Neutrophil (primary cell): ENCODE data around the gene PRPF4.

ENCODE experiments used
- H3K27ac ChIP-seq: fragments of 200-600 bp; sonication (generic); 2 replicates; pipeline ENCODE4 v1.5.1; 2016; ENCODE audit warnings: mild to moderate bottlenecking, moderate library complexity
- H3K27me3 ChIP-seq: fragments of 200-600 bp; sonication (generic); 2 replicates; pipeline ENCODE4 v1.6.0; 2016; ENCODE audit warnings: mild to moderate bottlenecking
- H3K36me3 ChIP-seq: fragments of 200-600 bp; sonication (generic); 2 replicates; pipeline ENCODE4 v1.5.1; 2017
- H3K4me1 ChIP-seq, 2 experiments: fragments of 200-600 bp in 1 of 2; sonication (generic) in 1 of 2; 1 replicate in 1 of 2; 2 replicates in 1 of 2; pipeline versions ENCODE4 v1.5.1 to v1.6.1; 2013 to 2016; ENCODE audit warnings: low read depth in 1 of 2, low read length in 1 of 2, mild to moderate bottlenecking in 1 of 2, moderate library complexity in 1 of 2; ENCODE audit not compliant: control insufficient read depth in 1 of 2, insufficient read depth in 1 of 2
- H3K4me3 ChIP-seq, 2 experiments: fragments of 200-600 bp in 1 of 2; sonication (generic) in 1 of 2; 1 replicate in 1 of 2; 2 replicates in 1 of 2; pipeline ENCODE4 v1.5.1; 2013 to 2016; ENCODE audit warnings: low read depth in 1 of 2, low read length in 1 of 2, mild to moderate bottlenecking in 1 of 2, moderate library complexity in 1 of 2
- H3K9me3 ChIP-seq: fragments of 200-600 bp; sonication (generic); 2 replicates; pipeline ENCODE4 v1.5.1; 2016
- TF ChIP-seq, protein P1 (sequence below): fragments of 200-600 bp; sonication (generic); IDR thresholded peaks from 2 replicates; pipeline ENCODE4 v1.5.1; 2016; ENCODE audit warnings: antibody characterized with exemption

PRPF4 gene

DNA sequence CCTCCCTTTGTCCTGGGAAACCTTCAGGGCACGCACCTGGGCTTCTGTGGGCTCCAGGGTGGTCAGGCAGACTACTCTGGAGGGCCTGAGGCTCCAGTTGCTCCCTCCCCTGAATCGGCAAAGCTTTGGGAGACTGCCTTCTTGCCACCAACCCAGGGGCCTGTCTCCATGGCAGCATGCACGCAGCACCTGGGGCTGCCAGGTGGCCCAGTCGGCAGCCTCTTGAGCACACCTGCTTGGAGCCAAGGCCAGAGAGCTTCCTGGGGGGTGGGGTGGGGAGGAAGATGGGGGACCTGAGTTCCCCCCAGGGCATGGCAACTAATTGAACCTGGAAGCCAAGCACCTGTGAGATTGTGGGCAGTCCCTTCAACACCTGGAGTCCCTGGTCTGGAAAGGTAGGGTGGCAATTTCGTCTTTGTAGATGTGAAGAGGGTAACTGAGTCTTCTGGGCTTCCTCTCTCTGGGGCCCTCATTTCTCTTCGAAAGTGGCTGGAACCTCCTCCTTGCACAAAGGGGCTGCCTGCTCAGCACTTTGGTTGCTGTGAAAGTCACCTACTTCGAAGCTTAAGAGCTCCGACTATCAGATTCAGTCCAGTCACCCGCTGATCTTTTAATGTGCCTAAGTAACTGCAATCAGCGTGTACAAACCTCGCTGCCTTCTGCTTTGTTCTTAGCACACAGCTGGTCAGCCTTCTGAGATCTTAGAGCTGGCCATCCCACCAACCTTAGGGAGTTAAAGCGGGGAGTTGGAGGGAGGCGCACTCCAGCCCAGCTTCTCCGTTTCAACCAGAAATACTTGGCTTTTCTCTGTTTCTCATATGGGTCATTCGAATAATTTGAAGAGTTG lies 23.7 kb downstream of the PRPF4 start:
- H3K9me3 ChIP-seq = no peaks in the 10 kb centered on the region
- H3K27me3 ChIP-seq = no peaks in the 10 kb centered on the region
- H3K4me1 ChIP-seq = no peaks in the 10 kb centered on the region
- TF ChIP-seq, protein P1, sequence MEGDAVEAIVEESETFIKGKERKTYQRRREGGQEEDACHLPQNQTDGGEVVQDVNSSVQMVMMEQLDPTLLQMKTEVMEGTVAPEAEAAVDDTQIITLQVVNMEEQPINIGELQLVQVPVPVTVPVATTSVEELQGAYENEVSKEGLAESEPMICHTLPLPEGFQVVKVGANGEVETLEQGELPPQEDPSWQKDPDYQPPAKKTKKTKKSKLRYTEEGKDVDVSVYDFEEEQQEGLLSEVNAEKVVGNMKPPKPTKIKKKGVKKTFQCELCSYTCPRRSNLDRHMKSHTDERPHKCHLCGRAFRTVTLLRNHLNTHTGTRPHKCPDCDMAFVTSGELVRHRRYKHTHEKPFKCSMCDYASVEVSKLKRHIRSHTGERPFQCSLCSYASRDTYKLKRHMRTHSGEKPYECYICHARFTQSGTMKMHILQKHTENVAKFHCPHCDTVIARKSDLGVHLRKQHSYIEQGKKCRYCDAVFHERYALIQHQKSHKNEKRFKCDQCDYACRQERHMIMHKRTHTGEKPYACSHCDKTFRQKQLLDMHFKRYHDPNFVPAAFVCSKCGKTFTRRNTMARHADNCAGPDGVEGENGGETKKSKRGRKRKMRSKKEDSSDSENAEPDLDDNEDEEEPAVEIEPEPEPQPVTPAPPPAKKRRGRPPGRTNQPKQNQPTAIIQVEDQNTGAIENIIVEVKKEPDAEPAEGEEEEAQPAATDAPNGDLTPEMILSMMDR = no peak
- peaks cover 1% of the 10 kb centered on the region for H3K36me3 ChIP-seq
- no peak overlapping the region for H3K4me3 ChIP-seq
- H3K27ac ChIP-seq = no peak overlapping the region

DNA sequence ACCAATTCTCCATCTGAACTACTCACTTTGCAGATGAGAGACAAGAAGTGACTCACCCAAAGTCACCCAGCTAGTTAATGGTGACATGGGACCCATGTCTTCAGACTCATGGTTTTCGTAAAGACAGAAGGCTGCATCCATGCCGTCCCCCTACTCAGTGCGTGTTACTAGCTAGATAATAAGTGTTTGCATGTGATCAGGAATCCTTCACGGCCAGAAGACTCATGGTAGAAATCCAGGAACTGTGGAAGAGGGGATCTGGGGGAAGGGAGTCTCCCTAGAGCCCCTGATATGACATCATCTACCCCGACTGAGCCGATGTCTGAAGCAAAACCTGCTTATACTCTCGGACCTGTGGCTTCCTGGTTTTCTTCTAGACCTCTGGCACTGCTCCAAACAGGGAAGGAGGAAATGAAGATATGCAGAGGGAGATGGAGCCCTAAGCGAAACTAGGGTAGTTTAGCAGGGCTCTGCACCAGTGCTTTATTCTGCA lies 24.4 kb downstream of the PRPF4 start:
- H3K36me3 ChIP-seq = no peaks in the 10 kb centered on the region
- H3K27ac ChIP-seq = no peak overlapping the region
- no peaks in the 10 kb centered on the region for H3K9me3 ChIP-seq
- H3K4me3 ChIP-seq = no peak overlapping the region
- TF ChIP-seq, protein P1 = no peak
- no peaks in the 10 kb centered on the region for H3K27me3 ChIP-seq
- no peaks in the 10 kb centered on the region for H3K4me1 ChIP-seq

DNA sequence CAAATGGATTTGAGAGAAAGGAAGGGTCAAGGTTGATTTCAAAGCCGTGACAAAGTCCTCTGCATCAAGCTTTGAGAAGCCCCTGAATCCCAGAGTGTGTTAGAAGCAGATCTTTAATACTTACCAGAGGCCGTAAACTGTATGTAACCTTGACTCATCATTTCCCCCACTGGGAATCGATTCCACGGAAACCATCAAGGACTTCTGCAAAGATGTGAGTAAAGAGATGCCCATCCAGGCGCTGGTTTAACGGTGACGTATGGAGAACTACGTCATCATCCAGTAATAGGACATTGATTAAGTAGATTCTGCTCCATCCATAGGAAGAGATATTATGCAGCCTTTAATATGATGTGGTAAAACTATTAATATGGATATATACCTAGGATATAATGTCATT lies 26.1 kb downstream of the PRPF4 start:
- Histone ChIP-seq H3K27me3 (no peaks in the 10 kb centered on the region), H3K36me3 (no peaks in the 10 kb centered on the region)
- TF ChIP-seq, protein P1 = no peak

DNA sequence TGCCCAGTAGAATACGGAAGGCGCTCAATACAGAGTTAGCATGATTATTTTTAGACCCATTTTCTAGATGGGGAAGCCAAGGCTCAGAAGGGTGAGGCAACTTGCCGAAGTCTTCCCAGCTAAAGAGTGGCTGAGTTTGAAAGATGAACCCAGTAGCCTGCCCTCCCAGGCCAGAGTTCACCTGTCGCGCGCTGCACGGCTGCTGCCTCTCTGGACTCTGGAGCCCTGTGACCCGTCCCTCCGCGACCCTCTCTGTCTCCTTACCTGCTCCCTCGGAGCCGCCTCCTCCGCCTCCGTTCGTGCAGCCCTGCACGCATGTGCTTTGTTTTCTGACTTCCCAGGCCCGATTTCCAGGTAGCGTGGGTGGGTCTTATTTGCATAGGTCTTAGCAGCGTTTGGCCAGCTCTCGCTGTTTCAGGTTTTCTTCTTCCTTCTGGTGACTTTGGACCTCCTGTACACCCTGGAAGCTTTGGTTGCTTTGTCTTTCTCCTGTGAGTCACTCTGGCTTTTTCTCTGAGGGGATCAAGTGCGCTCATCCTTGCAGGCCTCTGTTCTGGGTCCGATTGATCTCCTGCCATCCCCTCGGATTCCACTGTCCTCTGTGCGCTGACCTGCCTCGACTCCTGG lies 27.4 kb downstream of the PRPF4 start, which contains the start of gene RNF183:
RNF183 (minus strand) TSS at position 585 of the 627 bp plus-strand sequence. CDS start 5,192 bp downstream, outside the sequence.
- TF ChIP-seq, protein P1 = no peak
- H3K27me3 ChIP-seq = no peaks in the 10 kb centered on the region

More for the DNA sequence above, 26.1 kb downstream of the PRPF4 start:
- no peak overlapping the region for H3K27ac ChIP-seq
- no peaks in the 10 kb centered on the region for H3K9me3 ChIP-seq
- H3K4me3 ChIP-seq = no peak overlapping the region
- H3K4me1 ChIP-seq = no peaks in the 10 kb centered on the region

DNA sequence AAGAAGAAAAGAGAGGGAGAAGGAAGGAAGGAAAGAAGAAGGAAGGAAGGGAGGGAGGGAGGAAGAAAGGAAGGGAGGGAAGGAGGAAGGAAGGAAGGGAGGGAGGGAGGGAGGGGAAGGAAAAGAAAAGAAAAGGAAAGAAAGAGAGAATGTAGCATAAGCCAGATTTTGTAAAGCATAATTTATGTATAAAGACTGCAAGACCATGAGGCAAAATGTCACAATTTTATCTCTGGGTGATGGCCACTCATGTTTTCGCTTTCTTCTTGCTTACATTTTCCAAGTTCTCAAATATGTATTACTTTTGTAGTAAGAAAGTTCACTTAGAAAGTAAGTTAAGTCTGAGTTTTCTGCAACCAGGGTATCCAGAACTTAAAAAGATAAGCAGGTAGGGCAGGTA lies 31.1 kb downstream of the PRPF4 start:
- H3K27ac ChIP-seq = no peak overlapping the region
- no peak overlapping the region for H3K4me3 ChIP-seq
- no peaks in the 10 kb centered on the region for H3K36me3 ChIP-seq
- H3K27me3 ChIP-seq = no peaks in the 10 kb centered on the region
- TF ChIP-seq, protein P1 = no peak
- no peaks in the 10 kb centered on the region for H3K4me1 ChIP-seq
- H3K9me3 ChIP-seq = no peaks in the 10 kb centered on the region

More for the DNA sequence above, 27.4 kb downstream of the PRPF4 start, which contains the start of gene RNF183:
- Histone ChIP-seq H3K4me1 (no peaks in the 10 kb centered on the region), H3K9me3 (no peaks in the 10 kb centered on the region), H3K36me3 (no peaks in the 10 kb centered on the region), H3K4me3 (no peak within 1 kb of the TSS), H3K27ac (no peak within 1 kb of the TSS)
